Thoracic aorta (tissue), 2 donors: ENCODE data around the gene ABHD1. TPM values are rescaled to one million over a fixed set of nuclear protein-coding genes. Genes with fewer than 3 reads are reported as not detected.

Experiments used
- ATAC-seq: fragments of 150-250 bp; one replicate; pipeline ENCODE4 v1.8.0; 2017; ENCODE audit warnings: low read depth; ENCODE audit not compliant: insufficient number of reproducible peaks, low FRiP score
- DNase-seq: peaks from one replicate; pipeline ENCODE4 v3.0.0-alpha.2; 2020; ENCODE audit warnings: low spot score
- H3K27ac ChIP-seq, 2 donors: fragments of 200-600 bp; sonication (generic); 1 replicate in 1 of 2; 2 replicates in 1 of 2; pipeline ENCODE4 v1.5.1; 2016; ENCODE audit warnings: mild to moderate bottlenecking in 2 of 2, moderate library complexity in 2 of 2
- H3K27me3 ChIP-seq: fragments of 200-600 bp; sonication (generic); replicated peaks from 2 replicates; pipeline ENCODE4 v1.6.0; 2016; ENCODE audit warnings: mild to moderate bottlenecking; ENCODE audit not compliant: insufficient read depth
- H3K36me3 ChIP-seq: fragments of 200-600 bp; sonication (generic); one replicate; pipeline ENCODE4 v1.5.1; 2016
- H3K4me1 ChIP-seq, 2 donors: fragments of 200-600 bp; sonication (generic); 1 replicate in 1 of 2; 2 replicates in 1 of 2; pipeline versions ENCODE4 v1.5.1 to v1.6.0; 2016; ENCODE audit warnings: low read depth in 2 of 2, mild to moderate bottlenecking in 1 of 2; ENCODE audit not compliant: control insufficient read depth in 1 of 2
- H3K4me3 ChIP-seq: fragments of 200-600 bp; sonication (generic); 2 replicates; pipeline ENCODE4 v1.5.1; 2016; ENCODE audit warnings: mild to moderate bottlenecking
- H3K9me3 ChIP-seq: fragments of 200-600 bp; sonication (generic); 2 replicates; pipeline ENCODE4 v1.5.1; 2016
- CTCF ChIP-seq: fragments of 200-600 bp; sonication (generic); IDR thresholded peaks from one replicate; pipeline ENCODE4 v1.5.1; 2019; ENCODE audit warnings: antibody characterized with exemption
- total RNA-seq, 2 donors: library from RNA; depleted of rRNA; stranded (reverse); fragments of >200 nt; gene quantifications; one replicate each; pipeline versions ENCODE4 v1.1.0 to v1.2.3, GENCODE V29; 2016

Gene ABHD1
- total RNA-seq, 2 donors from 2014 or later = 0.27 TPM; not detected in 1

- DNase-seq (no peak), ATAC-seq (no peak)
- H3K36me3 ChIP-seq = no peaks in the 10 kb centered on the region
- H3K4me1 ChIP-seq = peaks cover 8 to 15% of the 10 kb centered on the region in 2 donors
- H3K4me3 ChIP-seq = no peak overlapping the region
- H3K27ac ChIP-seq = no peak overlapping the region
- no peaks in the 10 kb centered on the region for H3K27me3 ChIP-seq
- no peak for TF ChIP-seq CTCF
- H3K9me3 ChIP-seq = no peaks in the 10 kb centered on the region
Observed at GRCh38 chr2:27137322-27137935, 13.8 kb downstream of the ABHD1 start.

- no peaks in the 10 kb centered on the region for H3K36me3 ChIP-seq
- H3K9me3 ChIP-seq = no peaks in the 10 kb centered on the region
- no peaks in the 10 kb centered on the region for H3K27me3 ChIP-seq
- peaks cover 5 to 8% of the 10 kb centered on the region in 2 donors for H3K4me1 ChIP-seq
- no peak for TF ChIP-seq CTCF
- no peak overlapping the region for H3K4me3 ChIP-seq
- DNase-seq (no peak), ATAC-seq (no peak)
- no peak overlapping the region for H3K27ac ChIP-seq
Observed at GRCh38 chr2:27138111-27138510, 14.5 kb downstream of the ABHD1 start.

- ATAC-seq (no peak), DNase-seq (no peak)
- no peak for TF ChIP-seq CTCF
- Histone ChIP-seq H3K9me3 (no peaks in the 10 kb centered on the region), H3K27me3 (no peaks in the 10 kb centered on the region), H3K27ac (no peak within 1 kb of the TSS), H3K36me3 (no peaks in the 10 kb centered on the region), H3K4me1 (no peaks in the 10 kb centered on the region), H3K4me3 (no peak within 1 kb of the TSS)
Observed at GRCh38 chr2:27139310-27139709, 15.7 kb downstream of the ABHD1 start, which contains the start of gene PRR30. Gene PRR30, minus strand, starts transcription at chr2:27139410. Its CDS starts 1,081 bp downstream, at chr2:27138329.

- DNase-seq (no peak), ATAC-seq (no peak)
- no peaks in the 10 kb centered on the region for H3K27me3 ChIP-seq
- no peak for TF ChIP-seq CTCF
- no peak overlapping the region for H3K4me3 ChIP-seq
- H3K4me1 ChIP-seq = no peaks in the 10 kb centered on the region
- no peak overlapping the region for H3K27ac ChIP-seq
- no peaks in the 10 kb centered on the region for H3K9me3 ChIP-seq
- no peaks in the 10 kb centered on the region for H3K36me3 ChIP-seq
Observed at GRCh38 chr2:27143285-27143684, 19.7 kb downstream of the ABHD1 start.

- DNase-seq (no peak), ATAC-seq (no peak)
- H3K27ac ChIP-seq = no peak overlapping the region
- H3K9me3 ChIP-seq = no peaks in the 10 kb centered on the region
- H3K36me3 ChIP-seq = no peaks in the 10 kb centered on the region
- H3K4me3 ChIP-seq = no peak overlapping the region
- TF ChIP-seq CTCF = no peak
- H3K4me1 ChIP-seq = no peaks in the 10 kb centered on the region
- no peaks in the 10 kb centered on the region for H3K27me3 ChIP-seq
Observed at GRCh38 chr2:27145682-27146081, 22.1 kb downstream of the ABHD1 start.
